ENCODE data around the gene SNX27.
"Not testable (repeated sequence)": the region's sequence is repeated elsewhere in the genome, so short reads cannot be mapped to it uniquely, and the experiment has no call there.

Gene SNX27

DNA sequence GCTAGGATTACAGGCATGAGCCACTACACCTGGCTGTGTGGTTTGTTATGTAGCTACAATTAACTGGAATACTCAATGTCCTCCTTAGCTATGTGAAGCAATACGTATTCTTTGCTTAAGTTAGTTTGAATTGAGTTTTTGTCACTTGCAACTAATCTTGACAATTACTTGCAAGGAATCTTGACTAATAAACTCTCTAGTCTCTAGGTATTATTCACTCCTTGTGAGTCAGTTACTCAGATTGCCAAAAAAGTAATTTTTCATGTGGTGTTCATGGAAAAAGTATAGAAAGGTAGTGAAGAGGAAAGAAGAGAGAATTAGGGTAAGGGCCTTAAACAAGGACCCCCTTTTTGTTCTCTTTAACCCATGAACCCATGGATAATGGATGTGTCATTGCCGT, 7.6 kb upstream of the SNX27 start:
- no peak for DNase-seq (ENCODE audit: low read depth)

- DNase-seq (ENCODE audit: low read depth) = no peak
Measured at GRCh38 chr1:151606384-151606783, 5.5 kb upstream of the SNX27 start.

GRCh38 chr1:151606857-151607256, 5.0 kb upstream of the SNX27 start:
- DNase-seq (ENCODE audit: low read depth) = no peak

DNA sequence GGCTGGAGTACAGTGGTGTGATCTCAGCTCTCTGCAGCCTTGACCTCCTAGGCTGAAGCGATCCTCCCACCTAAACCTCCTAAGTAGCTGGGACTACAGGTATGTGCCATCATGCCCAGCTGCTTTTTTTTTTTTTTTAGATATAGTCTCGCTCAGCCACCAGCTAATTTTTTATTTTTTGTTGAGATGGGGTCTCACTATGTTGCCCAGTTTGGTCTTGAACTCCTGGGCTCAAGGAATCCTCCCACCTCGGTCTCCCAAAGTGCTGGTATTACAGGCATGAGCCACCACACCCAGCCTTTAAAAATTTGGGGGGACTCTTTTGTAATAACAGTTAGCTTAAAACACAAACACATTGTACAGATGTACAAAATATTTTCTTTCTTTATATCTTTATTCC, 1.7 kb upstream of the SNX27 start:
- no peak for DNase-seq (ENCODE audit: low read depth)

DNA sequence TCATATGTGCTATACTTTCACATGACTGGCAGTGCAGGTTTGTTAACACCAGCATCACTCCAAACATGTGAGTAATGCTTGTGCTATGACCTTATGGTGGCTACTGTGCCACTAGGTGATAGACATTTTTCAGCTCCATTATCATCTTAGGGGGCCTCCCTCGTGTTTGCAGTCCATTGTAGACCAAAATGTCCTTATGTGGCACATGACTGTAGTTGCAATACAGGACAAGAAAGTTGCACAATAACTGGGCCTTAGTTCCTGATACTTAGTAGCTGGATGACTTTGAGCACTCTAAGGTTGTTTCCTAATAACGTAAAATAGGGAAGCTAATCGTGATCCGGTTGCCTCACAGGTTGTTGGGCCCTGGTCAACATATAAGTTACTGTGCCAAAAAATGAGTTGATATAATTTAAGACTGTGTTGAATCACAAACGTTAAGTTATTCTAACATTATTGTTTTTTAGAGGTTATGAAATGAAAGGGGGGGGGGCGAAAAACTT, 511 bp upstream of the SNX27 start:
- DNase-seq (ENCODE audit: low read depth) = peak; percentile 42

GRCh38 chr1:151612501-151613281, 841 bp downstream of the SNX27 start:
- DNase-seq (ENCODE audit: low read depth) = no peak

GRCh38 chr1:151613282-151613780, 1.5 kb downstream of the SNX27 start:
- DNase-seq (ENCODE audit: low read depth) = no peak

GRCh38 chr1:151615711-151616504, 4.1 kb downstream of the SNX27 start:
- DNase-seq (ENCODE audit: low read depth) = no peak

DNA sequence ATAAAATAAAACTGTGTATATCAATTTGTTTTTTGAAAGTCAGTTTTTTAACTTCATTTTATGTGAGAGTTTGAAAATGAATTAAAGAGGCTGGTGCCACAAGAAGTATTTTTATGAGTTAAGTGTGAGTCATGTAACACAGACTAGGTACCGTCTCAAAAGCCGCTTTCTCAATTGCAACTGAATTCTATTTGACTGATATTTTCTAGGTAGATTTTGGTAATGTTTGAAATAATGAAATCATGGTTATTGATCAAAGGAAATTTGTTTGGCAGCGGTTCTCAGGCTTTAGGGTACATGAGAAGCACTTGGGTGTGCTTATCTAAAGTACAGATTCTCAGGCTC, 4.6 kb downstream of the SNX27 start:
- DNase-seq (ENCODE audit: low read depth) = no peak

- no peak for DNase-seq (ENCODE audit: low read depth)
Measured at GRCh38 chr1:151618003-151618402, 6.2 kb downstream of the SNX27 start.

DNA sequence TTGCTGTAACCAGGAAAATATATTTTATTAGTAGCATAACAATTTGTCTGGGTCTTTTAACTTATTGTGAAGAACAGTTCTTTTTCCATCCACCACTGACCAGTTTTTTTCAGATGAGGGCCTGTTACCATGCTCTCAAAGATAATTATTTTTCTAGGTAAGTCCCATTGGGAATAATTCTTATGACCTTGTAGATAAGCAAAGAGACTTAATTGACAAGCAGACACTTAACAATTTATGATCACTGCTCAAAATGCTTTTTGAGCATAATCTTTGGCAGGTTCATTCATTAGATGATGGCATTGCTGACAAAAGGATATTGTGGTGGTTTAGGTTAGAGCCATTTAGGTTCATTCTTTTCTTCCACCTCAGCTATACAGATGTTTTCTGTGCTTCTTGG, 6.6 kb downstream of the SNX27 start:
- DNase-seq (ENCODE audit: low read depth) = no peak

DNA sequence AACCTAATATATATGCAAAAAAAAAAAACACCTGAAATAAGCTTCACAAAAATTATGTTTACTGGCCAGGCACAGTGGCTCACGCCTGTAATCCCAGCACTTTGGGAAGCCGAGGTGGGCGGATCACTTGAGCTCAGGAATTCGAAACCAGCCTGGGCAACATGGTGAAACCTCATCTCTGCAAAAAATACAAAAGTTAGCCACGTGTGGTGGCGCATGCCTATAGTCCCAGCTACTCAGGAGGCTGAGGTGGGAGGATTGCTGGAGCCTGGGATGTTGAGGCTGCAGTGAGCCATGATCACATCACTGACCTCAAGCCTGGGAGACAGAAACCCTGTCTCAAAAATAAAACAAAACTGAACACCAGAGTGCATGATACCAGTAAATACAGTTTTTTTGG, 7.1 kb downstream of the SNX27 start:
- not testable (repeated sequence) for DNase-seq (ENCODE audit: low read depth)

DNA sequence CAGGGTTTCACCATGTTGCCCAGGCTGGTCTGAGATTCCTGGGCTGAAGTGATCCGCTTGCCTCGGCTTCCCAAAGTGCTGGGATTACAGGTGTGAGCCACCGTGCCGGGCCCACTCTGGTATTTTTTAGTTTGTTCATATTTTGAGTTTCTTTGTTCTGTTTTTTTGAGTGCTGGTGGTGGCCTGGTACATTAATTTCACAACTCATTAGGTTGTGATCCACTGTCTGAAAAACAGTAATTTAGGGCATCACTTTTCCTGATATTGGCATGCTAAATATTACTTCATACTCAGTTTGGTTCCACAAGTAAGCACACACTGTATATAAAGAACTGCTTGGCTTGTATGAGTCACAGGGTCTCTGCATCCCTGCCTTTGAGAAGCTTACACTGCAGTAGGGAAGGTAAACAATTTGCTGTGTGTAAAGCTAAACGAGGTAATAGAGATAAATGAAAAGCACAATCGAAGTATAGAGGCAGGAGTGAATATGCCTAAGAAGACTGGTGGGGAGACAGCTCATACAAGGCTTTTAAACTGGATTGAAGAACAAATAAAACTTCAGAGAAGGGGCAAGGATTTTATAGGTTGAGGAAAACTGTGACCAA, 7.7 kb downstream of the SNX27 start:
- DNase-seq (ENCODE audit: low read depth) = no peak

- DNase-seq (ENCODE audit: low read depth) = no peak
Measured at GRCh38 chr1:151620286-151620685, 8.4 kb downstream of the SNX27 start.

- DNase-seq (ENCODE audit: low read depth) = no peak
Measured at GRCh38 chr1:151621351-151621750, 9.5 kb downstream of the SNX27 start.

DNA sequence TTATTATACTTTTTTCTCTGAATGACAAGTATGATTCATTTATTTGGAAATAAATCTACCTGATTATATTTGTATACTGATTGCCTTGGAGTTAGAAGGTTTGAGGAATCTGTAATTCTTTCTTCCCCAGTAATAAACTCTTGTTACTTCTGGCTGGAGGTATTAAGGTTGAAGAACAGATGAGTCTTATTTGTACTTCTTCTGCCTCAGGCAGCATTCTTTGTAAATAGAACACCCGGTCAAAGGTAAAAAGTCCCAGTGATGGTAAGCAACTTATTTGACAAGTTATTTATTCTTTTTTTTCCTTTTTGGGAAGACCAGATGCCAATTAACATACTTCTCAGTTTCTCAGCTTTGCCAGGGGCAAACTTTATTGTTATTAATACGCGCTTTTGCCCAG, 12.9 kb downstream of the SNX27 start:
- no peak for DNase-seq (ENCODE audit: low read depth)

DNA sequence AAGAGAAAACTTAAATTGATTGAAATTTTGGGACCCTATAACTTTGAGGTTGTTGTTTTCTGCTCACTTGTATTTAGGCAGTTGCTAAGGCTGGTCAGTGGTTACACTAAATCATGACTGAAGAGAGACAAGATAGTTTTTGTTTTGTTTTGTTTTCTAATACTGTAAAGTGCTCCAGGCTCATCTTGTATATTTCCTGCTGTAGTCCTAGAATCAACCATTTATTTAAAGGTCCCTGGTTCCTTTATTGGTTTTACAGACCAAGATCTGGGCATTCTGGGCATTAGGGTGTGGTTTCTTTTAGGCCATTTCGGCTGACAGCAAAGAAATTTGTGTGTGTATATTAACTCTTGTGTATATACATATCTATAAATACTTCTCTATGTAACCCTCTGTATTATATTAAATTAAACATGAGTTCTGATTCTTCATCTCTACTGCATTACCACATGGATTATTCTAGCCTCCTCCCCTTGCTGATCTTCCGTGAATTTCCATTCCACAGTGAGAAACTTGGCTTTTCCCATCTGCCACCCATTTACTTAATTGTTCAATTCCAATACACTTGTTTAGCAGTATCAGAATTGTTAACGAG, 15.0 kb downstream of the SNX27 start:
- no peak for DNase-seq (ENCODE audit: low read depth)

GRCh38 chr1:151629278-151629677, 17.4 kb downstream of the SNX27 start:
- DNase-seq (ENCODE audit: low read depth) = no peak

DNA sequence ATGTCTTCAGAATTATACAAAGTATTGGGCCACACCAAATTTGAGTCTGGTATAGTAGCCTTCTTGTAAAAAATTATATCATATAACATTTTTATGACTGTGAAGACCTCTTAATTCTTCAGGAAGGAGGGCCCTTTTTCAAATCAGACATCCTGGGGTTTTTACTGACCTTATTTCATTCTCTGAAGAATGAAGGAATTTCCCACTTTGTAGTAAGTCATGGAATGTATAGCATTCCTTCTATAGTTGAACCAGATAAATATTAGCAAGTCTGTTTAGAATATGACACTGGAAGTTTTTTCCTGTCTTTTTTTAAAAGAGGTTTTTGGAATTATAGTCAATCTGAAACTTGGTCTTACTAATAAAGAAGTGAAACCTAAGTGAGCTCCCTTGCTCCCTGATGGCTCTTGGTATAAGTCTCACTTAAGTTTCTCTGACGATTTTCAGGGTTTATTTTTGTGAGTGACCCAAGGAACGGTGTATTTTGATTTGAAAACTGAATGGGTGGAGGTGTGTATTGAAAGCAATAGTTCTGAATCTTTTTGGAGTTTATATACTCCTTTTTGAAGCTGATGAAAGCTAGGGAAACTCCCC, 23.7 kb downstream of the SNX27 start:
- DNase-seq (ENCODE audit: low read depth) = no peak

DNA sequence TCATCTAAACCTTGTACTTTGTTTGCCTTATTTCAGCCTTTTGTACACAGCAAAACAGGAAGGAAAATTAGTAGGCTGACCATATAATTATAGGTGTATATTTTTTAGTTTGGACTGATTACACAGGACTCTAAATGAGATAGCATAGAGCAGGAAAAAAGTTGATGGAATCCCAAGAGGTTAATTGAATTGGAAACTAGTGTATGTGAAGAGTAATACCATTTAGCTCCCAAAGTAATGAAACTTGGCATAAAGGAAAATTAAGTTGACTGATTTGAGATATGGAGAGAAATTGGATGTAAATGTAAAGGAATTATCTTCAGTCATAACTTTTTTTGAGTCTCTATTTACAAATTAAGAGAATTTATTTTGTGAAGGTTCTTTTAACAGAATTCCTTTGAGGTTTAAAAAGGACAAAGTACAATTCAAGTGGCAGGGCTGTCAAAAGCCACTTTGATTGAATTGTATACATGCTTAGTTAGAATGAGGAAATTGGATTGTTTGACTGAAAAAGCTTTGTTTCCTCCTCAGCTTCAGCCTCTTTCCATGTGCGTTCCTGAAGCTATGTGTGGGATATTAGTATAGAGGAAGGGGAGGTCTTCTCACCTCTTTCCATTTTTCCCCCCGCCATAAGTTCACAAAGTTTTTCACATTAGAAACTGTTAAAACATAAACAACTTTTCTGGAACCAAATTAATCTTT, 26.4 kb downstream of the SNX27 start:
- no peak for DNase-seq (ENCODE audit: low read depth)

DNA sequence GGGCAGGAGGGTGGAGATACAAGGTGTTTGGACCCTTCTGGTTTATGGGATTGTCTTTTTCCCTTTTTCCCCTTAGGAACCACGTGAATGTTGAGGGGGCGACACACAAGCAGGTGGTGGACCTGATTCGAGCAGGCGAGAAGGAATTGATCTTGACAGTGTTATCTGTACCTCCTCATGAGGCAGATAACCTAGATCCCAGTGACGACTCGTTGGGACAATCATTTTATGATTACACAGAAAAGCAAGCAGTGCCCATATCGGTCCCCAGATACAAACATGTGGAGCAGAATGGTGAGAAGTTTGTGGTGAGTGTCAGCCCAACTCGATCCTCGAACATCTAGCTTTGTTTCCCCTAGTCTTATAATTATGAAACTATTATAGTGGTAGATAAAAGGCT, 27.0 kb downstream of the SNX27 start:
- DNase-seq (ENCODE audit: low read depth) = no peak

Measured in stromal cell of bone marrow (primary cell).